Endothelial cell of umbilical vein (primary cell): ENCODE measurements around the gene GRHPR. TPM values are rescaled to one million over a fixed set of nuclear protein-coding genes. Genes with fewer than 3 reads are reported as not detected.

ENCODE experiments used
- BruUV-seq: library from RNA; stranded (reverse); fragments of 400-500 nt; replicated peaks from 2 replicates; lab custom pipeline; 2021; lab: Mats Ljungman, UMichigan
- CTCF ChIA-PET: fragments of 300-600, 350-600 bp; sonication (Branson Sonifier 250); formaldehyde crosslinking; loops from one replicate; lab custom pipeline; 2021; ENCODE audit warnings: antibody characterized with exemption, inconsistent platforms; lab: Charles Lee
- POLR2A ChIA-PET: fragments of 300-600, 350-600 bp; sonication (Branson Sonifier 250); formaldehyde crosslinking; loops from one replicate; lab custom pipeline; 2021; ENCODE audit warnings: antibody characterized with exemption, inconsistent platforms; lab: Charles Lee
- DNase-seq: peaks from one replicate; pipeline ENCODE4 v3.0.0-alpha.2; 2011; ENCODE audit warnings: low read depth, low spot score
- FAIRE-seq: peaks from 2 replicates; lab custom pipeline; 2011; peaks lifted over from hg19 to GRCh38; lab: Jason Lieb, UNC
- H2AFZ ChIP-seq: 2 replicates; pipeline ENCODE4 v1.6.0; 2012; ENCODE audit warnings: low read depth, low read length, control low read depth, inconsistent platforms
- H3K27ac ChIP-seq: 2 replicates; pipeline ENCODE4 v1.5.1; 2011; ENCODE audit warnings: low read depth, mild to moderate bottlenecking, control low read depth, low read length, moderate library complexity; ENCODE audit not compliant: insufficient read depth
- H3K27me3 ChIP-seq, 2 experiments: 2 replicates each; pipeline versions ENCODE4 v1.6.0 to v1.6.1; 2011; ENCODE audit warnings: low read length in 2 of 2, mixed read lengths in 1 of 2; ENCODE audit not compliant: control insufficient read depth in 2 of 2, insufficient read depth in 2 of 2
- H3K36me3 ChIP-seq, 2 experiments: 2 replicates in 1 of 2; 3 replicates in 1 of 2; pipeline ENCODE4 v1.5.1; 2011; ENCODE audit warnings: low read length in 2 of 2, mild to moderate bottlenecking in 1 of 2, moderate library complexity in 1 of 2; ENCODE audit not compliant: control insufficient read depth in 2 of 2, insufficient read depth in 2 of 2; ENCODE audit errors: extremely low read depth in 1 of 2
- H3K4me1 ChIP-seq: 3 replicates; pipeline ENCODE4 v1.5.1; 2011; ENCODE audit warnings: mild to moderate bottlenecking, low read length; ENCODE audit not compliant: control insufficient read depth, insufficient read depth; ENCODE audit errors: extremely low read depth
- H3K4me2 ChIP-seq: 2 replicates; pipeline ENCODE4 v1.6.1; 2011; ENCODE audit warnings: low read length, control low read depth, mixed read lengths; ENCODE audit not compliant: insufficient read depth
- H3K4me3 ChIP-seq, 3 experiments: fragments of 200-600 bp in 1 of 3; sonication (generic), shearing (Covaris generic) in 1 of 3; replicated peaks in 1 of 3; 2 replicates each; pipeline ENCODE4 v1.5.1; 2011 to 2016; ENCODE audit warnings: control low read depth in 3 of 3, low read length in 3 of 3, mild to moderate bottlenecking in 2 of 3, inconsistent platforms in 1 of 3, low read depth in 1 of 3, moderate library complexity in 1 of 3; ENCODE audit not compliant: insufficient read depth in 1 of 3
- H3K79me2 ChIP-seq: 2 replicates; pipeline ENCODE4 v1.6.0; 2012; ENCODE audit warnings: low read length, inconsistent platforms; ENCODE audit not compliant: control insufficient read depth, insufficient read depth
- H3K9ac ChIP-seq: replicated peaks from 2 replicates; pipeline ENCODE3; 2011; ENCODE audit warnings: low read length, control low read depth; ENCODE audit not compliant: insufficient read depth; ENCODE audit errors: extremely low read depth
- H3K9me1 ChIP-seq: replicated peaks from 3 replicates; pipeline ENCODE4 v1.6.0; 2011; ENCODE audit warnings: mild to moderate bottlenecking, low read length; ENCODE audit not compliant: control insufficient read depth, insufficient read depth; ENCODE audit errors: extremely low read depth
- H3K9me3 ChIP-seq: replicated peaks from 2 replicates; pipeline ENCODE4 v1.5.1; 2012; ENCODE audit warnings: low read length, inconsistent platforms; ENCODE audit not compliant: control insufficient read depth, insufficient read depth
- H4K20me1 ChIP-seq: replicated peaks from 2 replicates; pipeline ENCODE3; 2011; ENCODE audit warnings: mild to moderate bottlenecking, low read length; ENCODE audit not compliant: control insufficient read depth, insufficient read depth; ENCODE audit errors: extremely low read depth
- CTCF ChIP-seq, 2 donors: IDR thresholded peaks; 1 replicate in 1 of 2; 2 replicates in 1 of 2; pipeline ENCODE4 v1.5.1; 2011; ENCODE audit warnings: low read length in 2 of 2, mild to moderate bottlenecking in 2 of 2, moderate library complexity in 2 of 2, control low read depth in 1 of 2, inconsistent platforms in 1 of 2, low read depth in 1 of 2; ENCODE audit not compliant: insufficient read depth in 1 of 2; ENCODE audit errors: extremely low read depth in 1 of 2
- EZH2 ChIP-seq: IDR thresholded peaks from 2 replicates; pipeline ENCODE4 v1.6.1; 2012; ENCODE audit warnings: borderline replicate concordance, low read depth, mild to moderate bottlenecking, moderate library complexity, low read length, inconsistent platforms; ENCODE audit not compliant: severe bottlenecking
- FOS ChIP-seq: IDR thresholded peaks from 2 replicates; pipeline ENCODE4 v1.6.1; 2011; ENCODE audit warnings: mild to moderate bottlenecking, low read length, moderate library complexity, borderline replicate concordance; ENCODE audit not compliant: insufficient read depth
- GATA2 ChIP-seq: IDR thresholded peaks from 2 replicates; pipeline ENCODE4 v1.7.0; 2011; ENCODE audit warnings: low read depth, mild to moderate bottlenecking, moderate library complexity, mixed read lengths, low read length; ENCODE audit not compliant: insufficient read length, insufficient read depth
- JUN ChIP-seq: IDR thresholded peaks from 2 replicates; pipeline ENCODE4 v1.6.1; 2011; ENCODE audit warnings: borderline replicate concordance, low read depth; ENCODE audit not compliant: insufficient read length, insufficient read depth
- MAX ChIP-seq: IDR thresholded peaks from 2 replicates; pipeline ENCODE4 v1.6.1; 2011; ENCODE audit not compliant: insufficient read depth, insufficient read length
- MYC ChIP-seq: IDR thresholded peaks from one replicate; pipeline ENCODE4 v1.6.1; 2011; ENCODE audit warnings: mild to moderate bottlenecking, low read depth, low read length
- POLR2A ChIP-seq: IDR thresholded peaks from 2 replicates; pipeline ENCODE4 v1.6.1; 2012; ENCODE audit warnings: low read depth, mild to moderate bottlenecking, control low read depth, low read length
- POLR2AphosphoS5 ChIP-seq: IDR thresholded peaks from 2 replicates; pipeline ENCODE4 v1.6.1; 2012; ENCODE audit warnings: low read depth, mild to moderate bottlenecking, control low read depth, low read length, moderate library complexity; ENCODE audit not compliant: insufficient read depth
- dilution Hi-C: fragments of 300-500 bp; cut with MboI; formaldehyde crosslinking; loops from one replicate; pipeline ENCODE4 v1.15.0; 2019; ENCODE audit warnings: low sequenced_read_pairs; ENCODE audit not compliant: extremely low pct_ligation_motif_present
- intact Hi-C: fragments of 100-400 bp; cut with micrococcal nuclease; formaldehyde crosslinking; loops from one replicate; pipeline ENCODE4 v1.10.0; 2022
- polyA plus RNA-seq, 4 experiments: library from polyadenylated mRNA; depleted of rRNA in 3 of 4; stranded (reverse) in 3 of 4; unstranded in 1 of 4; fragments of >200 nt; gene quantifications; 2 replicates each; pipeline versions ENCODE4 v1.2.1 to v1.2.3, GENCODE V29; 2011 to 2012; ENCODE audit warnings: missing spikeins in 1 of 4
- total RNA-seq: library from RNA; stranded (reverse); gene quantifications from 2 replicates; pipeline ENCODE4 v1.2.3, GENCODE V29; 2021

Gene GRHPR
- total and polyA plus RNA-seq, 2 donors (not counting 3 experiments of a cell fraction or from before 2014, with no cell fraction given): 91.2 to 247 TPM

- Histone ChIP-seq H3K36me3 (peaks cover 3% of the 10 kb centered on the region in 2 experiments), H4K20me1 (peaks cover 7% of the 10 kb centered on the region), H3K27ac (no peak overlapping the region), H3K27me3 (no peaks in the 10 kb centered on the region), H2AFZ (no peak overlapping the region), H3K4me3 (no peak overlapping the region), H3K79me2 (peaks cover 64% of the 10 kb centered on the region), H3K4me2 (no peak overlapping the region), H3K9me3 (no peaks in the 10 kb centered on the region), H3K9me1 (no peaks in the 10 kb centered on the region), H3K4me1 (no peaks in the 10 kb centered on the region), H3K9ac (no peak overlapping the region)
- no TSS peak for BruUV-seq
- no peak for TF ChIP-seq JUN
- no peak for TF ChIP-seq POLR2AphosphoS5
- no peak for TF ChIP-seq MAX
- no peak for TF ChIP-seq EZH2
- TF ChIP-seq GATA2: no peak
- no peak for TF ChIP-seq POLR2A
- TF ChIP-seq CTCF (IDR thresholded peaks at IDR 0.05; ENCODE audit: extremely low read depth in 1 of 2, insufficient read depth in 1 of 2, low read depth in 1 of 2, low read length in 2 of 2): no peak
- no peak for TF ChIP-seq FOS
- TF ChIP-seq MYC: no peak
- FAIRE-seq: no peak
- dilution Hi-C loops: no loop called here
- ChIA-PET CTCF (no interaction called here), POLR2A (interaction anchor here (0.6 kb wide), 1 partner anchor 13 kb away, joined by 9 read pairs; the partner anchor contains the start of gene ZBTB5)
- intact Hi-C loops: no loop called here
- no peak for DNase-seq
Observed at GRCh38 chr9:37452611-37453010, 30.1 kb downstream of the GRHPR start.
